MM.1S (cell line): Measurements from ENCODE around the gene ATF3.

Experiments
- DNase-seq: peaks from one replicate; pipeline ENCODE4 v3.0.0-alpha.2; 2015
- H2AFZ ChIP-seq: fragments of 300-600 bp; sonication (generic); 2 replicates; pipeline ENCODE4 v1.6.0; 2016; ENCODE audit warnings: antibody characterized with exemption, low read length
- H3F3A ChIP-seq: fragments of 300-600 bp; sonication (generic); 2 replicates; pipeline ENCODE4 v1.6.1; 2016; ENCODE audit warnings: mild to moderate bottlenecking, antibody characterized with exemption, low read length, moderate library complexity, mixed read lengths; ENCODE audit not compliant: insufficient read depth
- H3K27ac ChIP-seq: fragments of 300-600 bp; sonication (generic); 2 replicates; pipeline ENCODE4 v1.5.1; 2016; ENCODE audit warnings: mild to moderate bottlenecking, low read length
- H3K27me3 ChIP-seq: fragments of 300-600 bp; sonication (generic); replicated peaks from 2 replicates; pipeline ENCODE4 v1.6.0; 2016; ENCODE audit warnings: low read length; ENCODE audit not compliant: insufficient read depth
- H3K36me3 ChIP-seq: fragments of 300-600 bp; sonication (generic); replicated peaks from 2 replicates; pipeline ENCODE4 v1.6.1; 2016; ENCODE audit warnings: mild to moderate bottlenecking, low read length, mixed read lengths; ENCODE audit not compliant: insufficient read depth
- H3K4me1 ChIP-seq: fragments of 300-600 bp; sonication (generic); 2 replicates; pipeline ENCODE4 v1.6.1; 2016; ENCODE audit warnings: low read length, mixed read lengths
- H3K4me2 ChIP-seq: fragments of 300-600 bp; sonication (generic); 2 replicates; pipeline ENCODE4 v1.6.0; 2016; ENCODE audit warnings: low read depth, low read length
- H3K4me3 ChIP-seq: fragments of 300-600 bp; sonication (generic); 2 replicates; pipeline ENCODE4 v1.5.1; 2016; ENCODE audit warnings: low read length, mixed read lengths
- H3K79me2 ChIP-seq: fragments of 300-600 bp; sonication (generic); 2 replicates; pipeline ENCODE4 v1.6.1; 2016; ENCODE audit warnings: mixed run types, low read length, mixed read lengths
- H3K9ac ChIP-seq: fragments of 300-600 bp; sonication (generic); 2 replicates; pipeline ENCODE4 v1.6.1; 2016; ENCODE audit warnings: low read length, mixed read lengths
- H3K9me2 ChIP-seq: fragments of 300-600 bp; sonication (generic); replicated peaks from 2 replicates; pipeline ENCODE4 v1.6.1; 2016; ENCODE audit warnings: mild to moderate bottlenecking, low read length, mixed read lengths; ENCODE audit not compliant: insufficient read depth
- H3K9me3 ChIP-seq: fragments of 300-600 bp; sonication (generic); replicated peaks from 2 replicates; pipeline ENCODE4 v1.6.1; 2016; ENCODE audit warnings: mild to moderate bottlenecking, low read length, mixed read lengths; ENCODE audit not compliant: insufficient read depth
- H4K20me1 ChIP-seq: fragments of 300-600 bp; sonication (generic); 2 replicates; pipeline ENCODE4 v1.6.1; 2016; ENCODE audit warnings: mild to moderate bottlenecking, low read length, moderate library complexity, mixed read lengths; ENCODE audit not compliant: insufficient read depth
- CTCF ChIP-seq: fragments of 300-600 bp; sonication (generic); IDR thresholded peaks from 2 replicates; pipeline ENCODE4 v1.5.1; 2016; ENCODE audit warnings: antibody characterized with exemption, low read length, mixed read lengths
- EZH2 ChIP-seq: fragments of 300-600 bp; sonication (generic); optimal IDR thresholded peaks from 2 replicates; pipeline ENCODE3; 2017; ENCODE audit warnings: low read depth, mild to moderate bottlenecking, antibody characterized with exemption, low read length, mixed read lengths
- EZH2phosphoT487 ChIP-seq: fragments of 300-600 bp; sonication (generic); IDR thresholded peaks from 2 replicates; pipeline ENCODE4 v1.6.1; 2018; ENCODE audit warnings: antibody characterized with exemption, low read length

Gene ATF3

DNA sequence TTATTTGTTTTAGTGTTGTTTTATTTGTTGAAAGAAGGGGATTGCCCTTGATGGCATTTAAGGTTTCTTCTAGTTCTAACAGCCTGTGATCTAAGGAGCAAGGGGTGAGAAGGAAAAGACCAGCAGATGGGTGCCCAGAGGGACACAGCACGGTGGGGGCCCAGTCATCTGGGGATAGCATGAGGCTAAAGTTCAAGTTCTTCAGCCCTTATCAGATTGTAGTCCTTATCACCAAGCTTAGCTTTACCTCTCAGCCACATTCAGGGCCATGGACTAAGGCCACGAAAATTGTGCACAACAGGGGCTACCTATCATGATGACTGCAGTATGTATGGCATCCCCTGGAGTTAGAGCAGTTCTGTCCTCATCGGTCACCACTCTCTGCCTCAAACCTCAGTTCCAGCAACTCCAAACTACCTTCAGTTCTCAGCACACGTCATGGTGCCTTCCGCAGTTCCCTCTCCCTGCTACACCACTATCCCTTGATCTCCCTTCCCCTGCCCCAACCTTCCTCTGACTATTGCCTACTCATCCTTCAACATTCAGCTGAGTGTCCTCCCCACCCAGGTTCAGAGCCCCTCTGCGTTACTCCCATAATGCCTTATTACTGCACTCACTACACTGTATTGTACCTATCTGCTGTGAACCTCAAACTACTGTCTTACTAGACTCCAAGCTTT is 36.4 kb downstream of the ATF3 start:
- H3K9me3 ChIP-seq, result no peaks in the 10 kb centered on the region
- no peak overlapping the region for H3K4me3 ChIP-seq
- H3K9me2 ChIP-seq, result no peaks in the 10 kb centered on the region
- no peaks in the 10 kb centered on the region for H3K79me2 ChIP-seq
- TF ChIP-seq EZH2phosphoT487, result no peak
- TF ChIP-seq EZH2, result no peak
- no peak for TF ChIP-seq CTCF
- no peak overlapping the region for H3K9ac ChIP-seq
- DNase-seq, result no peak
- no peaks in the 10 kb centered on the region for H4K20me1 ChIP-seq
- no peak overlapping the region for H3K4me2 ChIP-seq
- H2AFZ ChIP-seq, result no peak overlapping the region
- no peaks in the 10 kb centered on the region for H3K4me1 ChIP-seq
- no peaks in the 10 kb centered on the region for H3K27me3 ChIP-seq
- H3K27ac ChIP-seq, result no peak overlapping the region
- H3F3A ChIP-seq, result no peaks in the 10 kb centered on the region
- H3K36me3 ChIP-seq, result no peaks in the 10 kb centered on the region

DNA sequence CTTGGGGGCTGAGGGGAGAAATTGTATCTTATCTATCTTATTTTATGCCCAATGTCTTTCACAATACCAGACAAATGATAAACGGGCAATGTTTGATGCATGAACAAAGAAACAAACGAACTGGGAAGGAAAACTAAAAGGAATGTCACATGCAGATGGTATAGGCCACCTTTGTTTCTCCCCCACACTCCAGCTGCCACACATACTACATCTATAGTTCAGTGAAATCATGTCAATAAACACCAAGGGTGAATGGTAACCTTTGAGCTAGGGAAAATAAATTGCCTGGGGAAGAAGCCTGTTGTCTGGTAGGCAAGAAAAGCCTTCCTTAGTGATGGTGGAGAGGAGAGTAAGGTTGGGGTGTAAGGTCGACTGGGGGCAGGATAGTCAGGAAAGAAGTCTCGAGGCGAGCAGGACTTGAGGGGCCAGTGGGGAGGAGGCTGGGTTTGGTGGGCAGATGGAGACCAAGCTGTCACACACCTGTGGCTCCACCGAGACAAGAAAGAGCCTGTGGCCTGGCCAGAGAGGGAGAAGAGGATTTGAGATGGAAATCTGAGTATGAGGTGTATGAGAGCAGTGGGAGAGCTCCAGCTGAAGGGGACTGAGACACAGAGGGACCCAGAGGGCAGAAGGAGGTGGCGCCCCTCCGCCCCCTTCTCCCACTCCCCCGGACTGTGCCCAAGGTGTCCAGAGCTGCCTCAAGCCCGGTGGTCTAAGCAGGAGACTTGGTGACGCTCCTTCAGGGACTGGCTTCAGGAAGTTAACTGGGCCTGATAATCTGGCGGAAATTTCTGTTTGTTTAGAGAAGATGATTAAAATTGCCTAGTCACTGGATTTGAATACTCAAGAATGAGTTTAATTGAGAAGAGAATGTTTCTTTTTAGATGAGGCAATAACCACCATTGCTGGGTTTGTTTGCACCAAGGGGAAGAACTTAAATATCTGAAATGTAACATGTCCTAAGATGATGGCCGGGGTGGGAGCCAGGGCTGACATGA is 37.3 kb downstream of the ATF3 start:
- H3K4me3 ChIP-seq, result no peak overlapping the region
- no peak overlapping the region for H3K4me2 ChIP-seq
- H4K20me1 ChIP-seq, result no peaks in the 10 kb centered on the region
- DNase-seq, result no peak
- H2AFZ ChIP-seq, result no peak overlapping the region
- H3K79me2 ChIP-seq, result no peaks in the 10 kb centered on the region
- no peaks in the 10 kb centered on the region for H3K27me3 ChIP-seq
- no peaks in the 10 kb centered on the region for H3K9me2 ChIP-seq
- H3K9ac ChIP-seq, result no peak overlapping the region
- H3K9me3 ChIP-seq, result no peaks in the 10 kb centered on the region
- no peaks in the 10 kb centered on the region for H3K36me3 ChIP-seq
- no peaks in the 10 kb centered on the region for H3F3A ChIP-seq
- TF ChIP-seq EZH2phosphoT487, result no peak
- TF ChIP-seq EZH2, result no peak
- no peak for TF ChIP-seq CTCF
- no peak overlapping the region for H3K27ac ChIP-seq
- no peaks in the 10 kb centered on the region for H3K4me1 ChIP-seq

DNA sequence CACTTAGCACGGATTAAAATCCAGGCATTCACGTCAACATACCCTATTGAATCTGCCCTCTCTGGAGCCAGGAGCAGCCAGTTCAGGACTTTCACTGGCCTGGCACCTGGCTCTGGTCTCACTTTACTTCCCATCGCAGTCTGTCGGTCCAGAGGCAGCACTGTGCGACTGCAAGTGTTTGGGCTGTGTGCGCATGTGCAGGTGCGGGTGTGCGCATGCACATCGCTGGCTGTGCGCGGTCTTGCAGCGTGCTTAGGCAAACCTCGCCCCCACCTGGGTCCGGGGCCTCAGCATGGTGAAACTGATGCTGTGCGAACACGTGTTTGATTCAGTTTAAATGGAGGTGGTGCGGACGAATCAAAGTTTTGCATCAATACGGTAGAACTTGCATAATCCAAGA is 38.0 kb downstream of the ATF3 start:
- no peak overlapping the region for H3K27ac ChIP-seq
- DNase-seq, result no peak
- H4K20me1 ChIP-seq, result no peaks in the 10 kb centered on the region
- no peak for TF ChIP-seq CTCF
- H3K79me2 ChIP-seq, result no peaks in the 10 kb centered on the region
- H3F3A ChIP-seq, result no peaks in the 10 kb centered on the region
- H3K9ac ChIP-seq, result no peak overlapping the region
- H3K9me2 ChIP-seq, result no peaks in the 10 kb centered on the region
- H3K4me1 ChIP-seq, result no peaks in the 10 kb centered on the region
- H3K9me3 ChIP-seq, result no peaks in the 10 kb centered on the region
- no peak overlapping the region for H3K4me3 ChIP-seq
- H3K36me3 ChIP-seq, result no peaks in the 10 kb centered on the region
- no peak overlapping the region for H2AFZ ChIP-seq
- H3K27me3 ChIP-seq, result no peaks in the 10 kb centered on the region
- no peak overlapping the region for H3K4me2 ChIP-seq
